T-helper 2 cell treated with Interferon-gamma antibody and Interleukin-4, amounts not matched to agents 5 μg/mL and 100 μg/mL, for 36 hours (primary cell): Measurements from ENCODE around the gene IGLL5.
A peak's percentile ranks its signal among the peaks of the same experiment; 100 is the strongest.
"Not testable (repeated sequence)": the region's sequence is repeated elsewhere in the genome, so short reads cannot be mapped to it uniquely, and the experiment has no call there.

Experiments used
- DNase-seq: peaks from one replicate; pipeline ENCODE4 v3.0.0; 2021; ENCODE audit warnings: low spot score
- H3K27ac Mint-ChIP-seq: one replicate; pipeline ENCODE4 v1.8.0; 2021; ENCODE audit warnings: mild to moderate bottlenecking, mixed read lengths
- H3K27me3 Mint-ChIP-seq: one replicate; pipeline ENCODE4 v1.8.0; 2021; ENCODE audit warnings: low read depth, mixed read lengths
- H3K36me3 Mint-ChIP-seq: one replicate; pipeline ENCODE4 v1.8.0; 2021; ENCODE audit warnings: low read depth, mixed read lengths
- H3K4me1 Mint-ChIP-seq: one replicate; pipeline ENCODE4 v1.8.0; 2021; ENCODE audit warnings: low read depth, mixed read lengths
- H3K4me3 Mint-ChIP-seq: one replicate; pipeline ENCODE4 v1.8.0; 2022; ENCODE audit warnings: mild to moderate bottlenecking, moderate library complexity, mixed read lengths
- H3K9me3 Mint-ChIP-seq: one replicate; pipeline ENCODE4 v1.8.0; 2021; ENCODE audit warnings: mixed read lengths

Gene IGLL5

GRCh38 chr22:22916215-22916951, 28.8 kb downstream of the IGLL5 start:
- Mint-ChIP-seq H3K9me3 (no peaks in the 10 kb centered on the region), H3K27me3 (peaks cover 10% of the 10 kb centered on the region), H3K4me3 (no peak overlapping the region), H3K27ac (no peak overlapping the region), H3K4me1 (no peaks in the 10 kb centered on the region), H3K36me3 (no peaks in the 10 kb centered on the region)
- DNase-seq = no peak

- Mint-ChIP-seq H3K36me3 (no peaks in the 10 kb centered on the region), H3K4me1 (no peaks in the 10 kb centered on the region), H3K9me3 (no peaks in the 10 kb centered on the region), H3K27me3 (peaks cover 6% of the 10 kb centered on the region), H3K4me3 (no peak overlapping the region), H3K27ac (no peak overlapping the region)
- no peak for DNase-seq
These were observed 29.3 kb downstream of the IGLL5 start for GRCh38 chr22:22916952-22917290.

- Mint-ChIP-seq H3K27me3 (peaks cover 6% of the 10 kb centered on the region), H3K4me1 (no peaks in the 10 kb centered on the region), H3K4me3 (no peak overlapping the region), H3K9me3 (no peaks in the 10 kb centered on the region), H3K27ac (no peak overlapping the region), H3K36me3 (no peaks in the 10 kb centered on the region)
- no peak for DNase-seq
These were observed 29.8 kb downstream of the IGLL5 start for GRCh38 chr22:22917377-22917776.

- Mint-ChIP-seq H3K4me1 (no peaks in the 10 kb centered on the region), H3K27ac (no peak overlapping the region), H3K4me3 (no peak overlapping the region), H3K9me3 (no peaks in the 10 kb centered on the region), H3K27me3 (peaks cover 8% of the 10 kb centered on the region), H3K36me3 (no peaks in the 10 kb centered on the region)
- no peak for DNase-seq
These were observed 30.8 kb downstream of the IGLL5 start for GRCh38 chr22:22918297-22918965.

- Mint-ChIP-seq H3K27ac (no peak overlapping the region), H3K27me3 (peaks cover 8% of the 10 kb centered on the region), H3K9me3 (no peaks in the 10 kb centered on the region), H3K36me3 (no peaks in the 10 kb centered on the region), H3K4me3 (no peak overlapping the region), H3K4me1 (no peaks in the 10 kb centered on the region)
- no peak for DNase-seq
These were observed 31.4 kb downstream of the IGLL5 start for GRCh38 chr22:22919041-22919440.

- no peaks in the 10 kb centered on the region for H3K36me3 Mint-ChIP-seq
- peaks cover 8% of the 10 kb centered on the region for H3K27me3 Mint-ChIP-seq
- no peaks in the 10 kb centered on the region for H3K9me3 Mint-ChIP-seq
- H3K4me1 Mint-ChIP-seq = peaks cover 3% of the 10 kb centered on the region
- no peak overlapping the region for H3K27ac Mint-ChIP-seq
- no peak for DNase-seq
- H3K4me3 Mint-ChIP-seq = no peak overlapping the region
These were observed 32.6 kb downstream of the IGLL5 start for GRCh38 chr22:22920104-22920654.

GRCh38 chr22:22920910-22921550, 33.4 kb downstream of the IGLL5 start:
- Mint-ChIP-seq H3K4me3 (no peak overlapping the region), H3K9me3 (no peaks in the 10 kb centered on the region), H3K36me3 (no peaks in the 10 kb centered on the region), H3K27ac (no peak overlapping the region), H3K4me1 (peaks cover 3% of the 10 kb centered on the region), H3K27me3 (peaks cover 6% of the 10 kb centered on the region)
- no peak for DNase-seq

GRCh38 chr22:22921575-22921974, 34.0 kb downstream of the IGLL5 start:
- no peak for DNase-seq
- H3K4me1 Mint-ChIP-seq = peaks cover 5% of the 10 kb centered on the region
- peaks cover 4% of the 10 kb centered on the region for H3K27me3 Mint-ChIP-seq
- no peaks in the 10 kb centered on the region for H3K9me3 Mint-ChIP-seq
- H3K27ac Mint-ChIP-seq = no peak overlapping the region
- no peaks in the 10 kb centered on the region for H3K36me3 Mint-ChIP-seq
- no peak overlapping the region for H3K4me3 Mint-ChIP-seq

- not testable (repeated sequence) for H3K27ac Mint-ChIP-seq, H3K4me3 Mint-ChIP-seq
These were observed 34.7 kb downstream of the IGLL5 start for GRCh38 chr22:22922092-22922953.

GRCh38 chr22:22922954-22923319, 35.3 kb downstream of the IGLL5 start:
- no peak for DNase-seq

More at GRCh38 chr22:22922092-22922953, 34.7 kb downstream of the IGLL5 start:
- H3K4me1 Mint-ChIP-seq, H3K9me3 Mint-ChIP-seq, DNase-seq, H3K36me3 Mint-ChIP-seq, H3K27me3 Mint-ChIP-seq: not testable (repeated sequence)

GRCh38 chr22:22923379-22923778, 35.8 kb downstream of the IGLL5 start:
- no peaks in the 10 kb centered on the region for H3K9me3 Mint-ChIP-seq
- no peak overlapping the region for H3K27ac Mint-ChIP-seq
- no peaks in the 10 kb centered on the region for H3K36me3 Mint-ChIP-seq
- H3K27me3 Mint-ChIP-seq = peaks cover 4% of the 10 kb centered on the region
- no peak for DNase-seq
- H3K4me1 Mint-ChIP-seq = peaks cover 12% of the 10 kb centered on the region
- no peak overlapping the region for H3K4me3 Mint-ChIP-seq

More at GRCh38 chr22:22922954-22923319, 35.3 kb downstream of the IGLL5 start:
- H3K27ac Mint-ChIP-seq = no peak overlapping the region
- H3K36me3 Mint-ChIP-seq = no peaks in the 10 kb centered on the region
- no peak overlapping the region for H3K4me3 Mint-ChIP-seq
- H3K4me1 Mint-ChIP-seq = peaks cover 10% of the 10 kb centered on the region
- peaks cover 4% of the 10 kb centered on the region for H3K27me3 Mint-ChIP-seq
- no peaks in the 10 kb centered on the region for H3K9me3 Mint-ChIP-seq

- H3K4me3 Mint-ChIP-seq = no peak overlapping the region
- H3K27me3 Mint-ChIP-seq = peaks cover 4% of the 10 kb centered on the region
- H3K36me3 Mint-ChIP-seq = no peaks in the 10 kb centered on the region
- DNase-seq = no peak
- peaks cover 18% of the 10 kb centered on the region for H3K4me1 Mint-ChIP-seq
- H3K27ac Mint-ChIP-seq = no peak overlapping the region
- no peaks in the 10 kb centered on the region for H3K9me3 Mint-ChIP-seq
These were observed 36.3 kb downstream of the IGLL5 start for GRCh38 chr22:22923930-22924329.

GRCh38 chr22:22924369-22925145, 36.9 kb downstream of the IGLL5 start:
- peaks cover 24% of the 10 kb centered on the region for H3K4me1 Mint-ChIP-seq
- no peaks in the 10 kb centered on the region for H3K36me3 Mint-ChIP-seq
- H3K27ac Mint-ChIP-seq = peak overlapping the region; percentile 38
- no peaks in the 10 kb centered on the region for H3K9me3 Mint-ChIP-seq
- peaks cover 4% of the 10 kb centered on the region for H3K27me3 Mint-ChIP-seq
- H3K4me3 Mint-ChIP-seq = no peak overlapping the region
- no peak for DNase-seq
